ENCODE results near the gene NAA30.

- TF ChIP-seq ZBTB1 (CRISPR knock-in tag; IDR thresholded peaks at IDR 0.05; ENCODE audit: borderline replicate concordance, low read depth) = no peak
- no peak for TF ChIP-seq MTA3 (IDR thresholded peaks at IDR 0.05; ENCODE audit: borderline replicate concordance)
- TF ChIP-seq IRF1 (CRISPR knock-in tag; IDR thresholded peaks at IDR 0.05; ENCODE audit: borderline replicate concordance) = no peak
- no peak for TF ChIP-seq POLR2A (conservative IDR thresholded peaks at IDR 0.05)
- TF ChIP-seq TAF7 (tag; IDR thresholded peaks at IDR 0.05) = no peak
- TF ChIP-seq CTCF (IDR thresholded peaks at IDR 0.05 in 2 of 3, conservative IDR thresholded peaks at IDR 0.05 in 1 of 3; ENCODE audit: insufficient read depth in 2 of 3, low read depth in 1 of 3, low read length in 3 of 3) = no peak
These were observed 35.1 kb upstream of the NAA30 start for GRCh38 chr14:57355081-57355800.
